ENCODE data around the gene MAP2K5.
"Not testable (repeated sequence)": the region's sequence is repeated elsewhere in the genome, so short reads cannot be mapped to it uniquely, and the experiment has no call there.

The MAP2K5 gene

GRCh38 chr15:67607329-67607728, 64.8 kb downstream of the MAP2K5 start:
- ChIA-PET CTCF (interaction anchor here (0.6 kb wide), 1 partner anchor 63 kb away, joined by 3 read pairs; no protein-coding TSS in a partner anchor), POLR2A (ENCODE audit: low non-redundant PET) (no interaction called here)
- no peak for DNase-seq (ENCODE audit: low spot score)
- H3K27ac ChIP-seq: no peak overlapping the region
- TF ChIP-seq, protein P1, sequence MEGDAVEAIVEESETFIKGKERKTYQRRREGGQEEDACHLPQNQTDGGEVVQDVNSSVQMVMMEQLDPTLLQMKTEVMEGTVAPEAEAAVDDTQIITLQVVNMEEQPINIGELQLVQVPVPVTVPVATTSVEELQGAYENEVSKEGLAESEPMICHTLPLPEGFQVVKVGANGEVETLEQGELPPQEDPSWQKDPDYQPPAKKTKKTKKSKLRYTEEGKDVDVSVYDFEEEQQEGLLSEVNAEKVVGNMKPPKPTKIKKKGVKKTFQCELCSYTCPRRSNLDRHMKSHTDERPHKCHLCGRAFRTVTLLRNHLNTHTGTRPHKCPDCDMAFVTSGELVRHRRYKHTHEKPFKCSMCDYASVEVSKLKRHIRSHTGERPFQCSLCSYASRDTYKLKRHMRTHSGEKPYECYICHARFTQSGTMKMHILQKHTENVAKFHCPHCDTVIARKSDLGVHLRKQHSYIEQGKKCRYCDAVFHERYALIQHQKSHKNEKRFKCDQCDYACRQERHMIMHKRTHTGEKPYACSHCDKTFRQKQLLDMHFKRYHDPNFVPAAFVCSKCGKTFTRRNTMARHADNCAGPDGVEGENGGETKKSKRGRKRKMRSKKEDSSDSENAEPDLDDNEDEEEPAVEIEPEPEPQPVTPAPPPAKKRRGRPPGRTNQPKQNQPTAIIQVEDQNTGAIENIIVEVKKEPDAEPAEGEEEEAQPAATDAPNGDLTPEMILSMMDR (conservative IDR thresholded peaks at IDR 0.05; ENCODE audit: low read depth): no peak

GRCh38 chr15:67607959-67608637, 65.6 kb downstream of the MAP2K5 start:
- TF ChIP-seq, protein P1 (conservative IDR thresholded peaks at IDR 0.05; ENCODE audit: low read depth): no peak
- POLR2A ChIA-PET (ENCODE audit: low non-redundant PET): no interaction called here
- no peak for DNase-seq (ENCODE audit: low spot score)
- no peak overlapping the region for H3K27ac ChIP-seq
- CTCF ChIA-PET: no interaction called here

DNA sequence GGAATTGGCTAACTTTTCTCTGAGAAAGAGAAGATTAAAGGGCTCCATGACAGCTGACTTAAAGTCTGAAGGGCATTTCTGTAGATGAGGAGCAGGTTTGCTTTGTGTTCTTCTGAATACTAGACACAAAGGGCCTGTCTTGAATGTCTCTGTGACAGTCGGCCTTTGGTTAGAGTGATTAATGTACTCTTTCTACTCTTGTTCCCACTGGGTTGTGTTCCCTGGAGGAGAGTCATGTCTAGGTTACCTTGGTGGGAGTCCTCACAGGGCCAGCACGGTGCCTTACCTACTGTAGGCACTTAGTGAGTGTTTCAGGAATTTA, 66.1 kb downstream of the MAP2K5 start:
- CTCF ChIA-PET: no interaction called here
- DNase-seq (ENCODE audit: low spot score): no peak
- TF ChIP-seq, protein P1 (conservative IDR thresholded peaks at IDR 0.05; ENCODE audit: low read depth): no peak
- POLR2A ChIA-PET (ENCODE audit: low non-redundant PET): no interaction called here
- H3K27ac ChIP-seq: no peak overlapping the region

DNA sequence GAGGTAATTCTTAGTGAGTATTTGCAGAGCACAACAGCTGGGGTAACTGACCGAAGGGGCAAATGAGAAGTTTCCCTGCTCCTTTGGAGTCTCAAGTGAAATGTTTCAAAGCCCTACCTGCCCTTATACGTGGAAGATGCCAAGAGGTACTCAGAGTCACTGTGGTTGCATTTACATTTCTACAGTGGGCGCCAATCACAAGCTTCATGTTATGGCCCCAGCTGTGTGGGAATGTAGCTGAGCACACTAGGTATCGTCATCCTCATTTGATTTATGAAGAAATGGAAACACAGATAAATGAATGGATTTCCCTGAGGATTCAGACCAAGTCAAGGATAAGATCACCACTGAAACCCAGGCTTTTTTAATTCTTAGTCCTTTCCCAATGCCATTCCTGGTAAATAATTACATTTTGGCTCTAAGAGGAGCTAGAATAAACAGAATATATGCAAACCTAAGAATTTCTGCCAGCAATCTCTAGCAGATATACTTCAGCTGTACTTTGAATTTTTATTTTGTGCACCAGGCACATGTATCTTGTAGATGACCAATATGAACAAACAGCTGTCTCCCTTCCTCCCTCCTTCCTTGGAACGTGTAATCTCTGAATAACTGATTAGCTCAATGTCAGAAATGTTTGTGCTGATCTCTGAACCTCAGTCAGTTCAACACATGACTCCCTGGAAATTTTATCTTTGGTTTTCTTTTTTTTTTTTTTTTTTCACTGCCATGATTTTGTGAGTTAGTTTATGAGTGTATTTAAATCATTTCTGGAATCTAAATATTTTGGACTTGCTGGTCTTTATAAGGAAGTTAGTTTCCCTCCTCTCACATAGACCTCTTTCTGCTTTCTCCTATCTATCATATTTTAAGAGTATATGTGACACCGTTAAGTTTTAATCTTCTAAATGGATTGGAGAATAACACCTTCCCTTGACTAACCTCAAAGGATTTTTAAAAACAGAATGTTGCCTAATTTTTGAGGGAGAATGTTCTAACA, 69.2 kb downstream of the MAP2K5 start:
- no peak for DNase-seq (ENCODE audit: low spot score)
- TF ChIP-seq, protein P1 (conservative IDR thresholded peaks at IDR 0.05; ENCODE audit: low read depth): no peak
- no peak overlapping the region for H3K27ac ChIP-seq
- CTCF ChIA-PET: interaction anchor here (0.7 kb wide), 1 partner anchor 212 kb away, joined by 6 read pairs; no protein-coding TSS in a partner anchor
- POLR2A ChIA-PET (ENCODE audit: low non-redundant PET): interaction anchor here (0.5 kb wide), 1 partner anchor 19 kb away, joined by 5 read pairs; no protein-coding TSS in a partner anchor

DNA sequence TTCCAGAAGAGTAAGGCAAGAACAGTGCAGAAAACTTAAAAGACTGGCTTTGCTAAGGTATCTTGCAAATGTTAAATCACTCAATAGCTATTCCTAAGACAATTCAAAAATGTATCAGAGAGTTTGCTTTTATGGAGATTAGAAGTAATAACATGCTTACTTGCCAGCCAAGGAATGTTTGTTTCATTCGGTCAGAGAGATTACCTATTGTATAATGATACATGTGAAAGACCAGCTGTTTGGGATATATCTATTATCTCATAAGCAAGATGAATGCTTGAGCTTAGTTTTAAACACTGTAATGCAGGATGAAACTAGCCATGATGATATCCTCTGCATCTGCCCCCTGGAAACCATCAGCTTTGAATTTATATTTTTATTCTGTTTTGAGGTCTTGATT, 70.7 kb downstream of the MAP2K5 start:
- POLR2A ChIA-PET (ENCODE audit: low non-redundant PET): no interaction called here
- TF ChIP-seq, protein P1 (conservative IDR thresholded peaks at IDR 0.05; ENCODE audit: low read depth): no peak
- DNase-seq (ENCODE audit: low spot score): no peak
- CTCF ChIA-PET: interaction anchor here (0.6 kb wide), 1 partner anchor 451 kb away, joined by 3 read pairs; no protein-coding TSS in a partner anchor
- no peak overlapping the region for H3K27ac ChIP-seq

DNA sequence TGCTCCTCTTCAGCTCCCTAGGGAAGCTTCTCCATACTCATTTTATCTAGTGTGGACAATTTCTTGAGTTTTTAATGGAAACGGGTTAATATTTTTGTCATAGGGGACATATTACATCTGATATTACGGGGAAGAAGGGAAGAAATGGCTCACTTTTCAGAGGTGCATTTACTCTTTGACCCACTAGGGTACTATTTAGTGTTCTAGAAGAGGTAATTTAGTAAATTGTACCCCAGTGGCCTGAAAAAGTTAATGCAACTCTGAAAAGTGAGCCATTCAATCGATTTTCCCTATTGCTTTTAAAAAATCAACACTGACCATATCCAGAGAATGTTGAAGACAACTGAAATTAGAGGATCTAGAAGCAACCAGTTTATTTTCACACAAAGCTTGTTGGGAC, 71.2 kb downstream of the MAP2K5 start:
- TF ChIP-seq, protein P1 (conservative IDR thresholded peaks at IDR 0.05; ENCODE audit: low read depth): no peak
- POLR2A ChIA-PET (ENCODE audit: low non-redundant PET): no interaction called here
- CTCF ChIA-PET: no interaction called here

GRCh38 chr15:67615131-67615534, 72.6 kb downstream of the MAP2K5 start:
- H3K27ac ChIP-seq; POLR2A ChIA-PET (ENCODE audit: low non-redundant PET); DNase-seq (ENCODE audit: low spot score): not testable (repeated sequence)
- CTCF ChIA-PET: interaction anchor here (0.5 to 0.7 kb wide), 2 partner anchors 24 to 74 kb away, joined by 3 to 4 read pairs; no protein-coding TSS in a partner anchor

More for the DNA sequence above, 71.2 kb downstream of the MAP2K5 start:
- DNase-seq (ENCODE audit: low spot score): peak; percentile 3
- H3K27ac ChIP-seq: no peak overlapping the region

All from RWPE1 (cell line).